OCI-LY7 (cell line): ENCODE measurements around the gene TRDN.

Source experiments
- CTCF ChIP-seq: fragments of 200-600 bp; sonication (generic); conservative IDR thresholded peaks from 2 replicates; pipeline ENCODE4 v1.5.1; 2014; ENCODE audit warnings: mild to moderate bottlenecking, antibody characterized with exemption, low read length, moderate library complexity, mixed read lengths
- EZH2phosphoT487 ChIP-seq: fragments of 200-600 bp; sonication (generic); IDR thresholded peaks from 2 replicates; pipeline ENCODE4 v1.6.1; 2018; ENCODE audit warnings: low read depth, borderline replicate concordance, mild to moderate bottlenecking, mixed run types, antibody characterized with exemption, low read length, moderate library complexity, mixed read lengths

GRCh38 chr6:123418071-123418470 lies 218.7 kb downstream of the TRDN start:
- TF ChIP-seq CTCF (no peak), EZH2phosphoT487 (no peak)
